H1 (cell line): Measurements from ENCODE around the gene NID2. TPM values are rescaled to one million over a fixed set of nuclear protein-coding genes. Genes with fewer than 3 reads are reported as not detected.

Source experiments
- BCL11A ChIP-seq, 2 experiments: IDR thresholded peaks; one replicate each; pipeline ENCODE4 v1.6.1; 2011; ENCODE audit warnings: low read depth in 2 of 2, low read length in 2 of 2, mild to moderate bottlenecking in 2 of 2
- CHD2 ChIP-seq: IDR thresholded peaks from 2 replicates; pipeline ENCODE4 v1.6.1; 2012; ENCODE audit warnings: low read length, improper control_type of control experiment
- GTF2F1 ChIP-seq: IDR thresholded peaks from 2 replicates; pipeline ENCODE4 v1.6.1; 2012; ENCODE audit warnings: low read depth, low read length, improper control_type of control experiment, borderline replicate concordance
- RXRA ChIP-seq: IDR thresholded peaks from 2 replicates; pipeline ENCODE4 v1.6.1; 2011; ENCODE audit warnings: low read depth, mild to moderate bottlenecking, low read length, moderate library complexity; ENCODE audit not compliant: insufficient read depth
- SAP30 ChIP-seq: fragments of 300-600 bp; sonication (generic); IDR thresholded peaks from 2 replicates; pipeline ENCODE4 v1.7.1; 2012; ENCODE audit warnings: low read length, moderate library complexity, mild to moderate bottlenecking, inconsistent platforms; ENCODE audit not compliant: insufficient read depth, insufficient replicate concordance
- polyA plus RNA-seq, 7 experiments: library from polyadenylated mRNA; depleted of rRNA in 3 of 7; stranded (reverse) in 5 of 7; unstranded in 2 of 7; fragments of >200 nt in 5 of 7; fragments of 200-250 nt in 2 of 7; gene quantifications; 1 replicate in 5 of 7; 2 replicates in 1 of 7; 4 replicates in 1 of 7; pipeline versions ENCODE4 v1.2.1 to v1.2.3, GENCODE V29; 2011 to 2013; ENCODE audit warnings: missing spikeins in 2 of 7, mixed read lengths in 2 of 7
- total RNA-seq: library from RNA; stranded (reverse); fragmentation: NEBNext Ultra II Directional; extraction: Animal tissue kit (Norgen Biotek cat#: 25700); gene quantifications from 2 replicates; pipeline ENCODE4 v1.2.1, GENCODE V29; 2021
- TF ChIP-seq, protein P1 (sequence below): IDR thresholded peaks from 2 replicates; pipeline ENCODE4 v1.6.1; 2011; ENCODE audit warnings: low read depth, mild to moderate bottlenecking, low read length; ENCODE audit not compliant: insufficient read depth

NID2 gene
- total and polyA plus RNA-seq, 2 of the 8 experiments (the other 6 are each of a cell fraction or from before 2014, with no cell fraction given), result 6.1 to 12.6 TPM

DNA sequence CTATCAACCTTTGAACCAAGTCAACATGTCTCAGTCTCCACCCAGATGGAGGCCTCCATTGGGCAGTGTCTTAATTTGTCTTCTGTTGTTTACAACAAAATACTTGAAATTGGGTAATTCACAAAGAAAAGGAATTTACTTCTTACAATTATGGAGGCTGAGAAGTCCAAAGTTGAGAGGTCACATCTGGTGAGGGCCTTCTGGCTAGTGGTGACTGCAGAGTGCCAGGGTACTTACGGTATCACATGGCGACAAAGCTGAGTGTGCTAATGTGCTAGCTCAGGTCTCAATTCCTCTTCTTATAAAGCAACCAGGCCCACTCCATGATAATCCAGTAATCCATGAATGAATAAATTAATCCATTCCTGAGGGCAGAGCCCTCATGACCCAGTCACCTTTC, 4.7 kb downstream of the NID2 start (continued):
- no peak for TF ChIP-seq GTF2F1
- no peak for TF ChIP-seq RXRA
- TF ChIP-seq SAP30, result no peak
- TF ChIP-seq, protein P1, sequence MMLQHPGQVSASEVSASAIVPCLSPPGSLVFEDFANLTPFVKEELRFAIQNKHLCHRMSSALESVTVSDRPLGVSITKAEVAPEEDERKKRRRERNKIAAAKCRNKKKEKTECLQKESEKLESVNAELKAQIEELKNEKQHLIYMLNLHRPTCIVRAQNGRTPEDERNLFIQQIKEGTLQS, result no peak
- no peak for TF ChIP-seq BCL11A (IDR thresholded peaks at IDR 0.05; ENCODE audit: low read depth in 2 of 2, low read length in 2 of 2)
- TF ChIP-seq CHD2, result no peak
- TF ChIP-seq, all 59 proteins: peak for 0
